Stimulated activated naive CD4-positive, alpha-beta T cell (primary cell): ENCODE measurements around the gene PPIL6.
A peak's percentile ranks its signal among the peaks of the same experiment; 100 is the strongest.
"Not testable (repeated sequence)": the region's sequence is repeated elsewhere in the genome, so short reads cannot be mapped to it uniquely, and the experiment has no call there.

Experiments used
- DNase-seq, 6 experiments: peaks; one replicate each; lab custom pipeline; 2025; lab: John Stamatoyannopoulos, UW

The PPIL6 gene

GRCh38 chr6:109396046-109396718 is 44.2 kb downstream of the PPIL6 start:
- DNase-seq: no peak

GRCh38 chr6:109393886-109394281 is 46.5 kb downstream of the PPIL6 start:
- DNase-seq: no peak

GRCh38 chr6:109393157-109393885 is 47.1 kb downstream of the PPIL6 start:
- no peak for DNase-seq

- DNase-seq: no peak
Measured at GRCh38 chr6:109389650-109390274, 50.7 kb downstream of the PPIL6 start.

GRCh38 chr6:109388265-109388664 is 52.2 kb downstream of the PPIL6 start:
- no peak for DNase-seq

GRCh38 chr6:109383438-109383940 is 56.9 kb downstream of the PPIL6 start:
- DNase-seq: no peak

- DNase-seq: peak; percentile 90 to 100 (median 97)
Measured at GRCh38 chr6:109382576-109383437, 57.6 kb downstream of the PPIL6 start.

GRCh38 chr6:109381747-109382575 is 58.5 kb downstream of the PPIL6 start, which contains the start of gene CD164:
TSS of gene CD164 (minus strand) at chr6:109382467. CDS start at chr6:109382378, 89 bp downstream.
- DNase-seq: peak; percentile 78 to 99 (median 95)

- peak in 1 of 6 experiments; percentile 70 for DNase-seq
Measured at GRCh38 chr6:109381061-109381746, 59.2 kb downstream of the PPIL6 start.

GRCh38 chr6:109379711-109380110 is 60.7 kb downstream of the PPIL6 start:
- no peak for DNase-seq

GRCh38 chr6:109377717-109378116 is 62.7 kb downstream of the PPIL6 start:
- no peak for DNase-seq

- no peak for DNase-seq
Measured at GRCh38 chr6:109374326-109374892, 66.0 kb downstream of the PPIL6 start.

- DNase-seq: no peak
Measured at GRCh38 chr6:109373762-109374161, 66.7 kb downstream of the PPIL6 start.

- DNase-seq: no peak
Measured at GRCh38 chr6:109373331-109373730, 67.1 kb downstream of the PPIL6 start.

- no peak for DNase-seq
Measured at GRCh38 chr6:109372130-109372529, 68.3 kb downstream of the PPIL6 start.

GRCh38 chr6:109370792-109371191 is 69.6 kb downstream of the PPIL6 start:
- DNase-seq: no peak

GRCh38 chr6:109370336-109370735 is 70.1 kb downstream of the PPIL6 start:
- DNase-seq: no peak

- DNase-seq: no peak
Measured at GRCh38 chr6:109369728-109370127, 70.7 kb downstream of the PPIL6 start.

- not testable (repeated sequence) for DNase-seq
Measured at GRCh38 chr6:109364382-109365078, 75.9 kb downstream of the PPIL6 start.
